ENCODE data around the gene EYS.

GRCh38 chr6:65524232-65524631, 182.8 kb downstream of the EYS start:
- TF ChIP-seq RAD21 (IDR thresholded peaks at IDR 0.05; ENCODE audit: low read depth) (no peak), EZH2phosphoT487 (IDR thresholded peaks at IDR 0.05; ENCODE audit: borderline replicate concordance) (no peak), ZFX (IDR thresholded peaks at IDR 0.05) (no peak), POLR2AphosphoS5 (IDR thresholded peaks at IDR 0.05; ENCODE audit: low read depth, low read length) (no peak), CEBPB (IDR thresholded peaks at IDR 0.05; ENCODE audit: low read depth) (no peak), EZH2 (IDR thresholded peaks at IDR 0.05) (no peak), POLR2A (IDR thresholded peaks at IDR 0.05; ENCODE audit: borderline replicate concordance, extremely low read depth, insufficient read depth, insufficient read length) (no peak), ELF1 (IDR thresholded peaks at IDR 0.05; ENCODE audit: borderline replicate concordance, low read depth) (no peak), SIN3A (IDR thresholded peaks at IDR 0.05; ENCODE audit: low read depth) (no peak), SP1 (IDR thresholded peaks at IDR 0.05; ENCODE audit: low read depth) (no peak), EGR1 (IDR thresholded peaks at IDR 0.05; ENCODE audit: low read depth) (no peak), YY1 (IDR thresholded peaks at IDR 0.05; ENCODE audit: extremely low read depth, insufficient replicate concordance, low read depth, low read length) (no peak)
- TF ChIP-seq, protein P1, sequence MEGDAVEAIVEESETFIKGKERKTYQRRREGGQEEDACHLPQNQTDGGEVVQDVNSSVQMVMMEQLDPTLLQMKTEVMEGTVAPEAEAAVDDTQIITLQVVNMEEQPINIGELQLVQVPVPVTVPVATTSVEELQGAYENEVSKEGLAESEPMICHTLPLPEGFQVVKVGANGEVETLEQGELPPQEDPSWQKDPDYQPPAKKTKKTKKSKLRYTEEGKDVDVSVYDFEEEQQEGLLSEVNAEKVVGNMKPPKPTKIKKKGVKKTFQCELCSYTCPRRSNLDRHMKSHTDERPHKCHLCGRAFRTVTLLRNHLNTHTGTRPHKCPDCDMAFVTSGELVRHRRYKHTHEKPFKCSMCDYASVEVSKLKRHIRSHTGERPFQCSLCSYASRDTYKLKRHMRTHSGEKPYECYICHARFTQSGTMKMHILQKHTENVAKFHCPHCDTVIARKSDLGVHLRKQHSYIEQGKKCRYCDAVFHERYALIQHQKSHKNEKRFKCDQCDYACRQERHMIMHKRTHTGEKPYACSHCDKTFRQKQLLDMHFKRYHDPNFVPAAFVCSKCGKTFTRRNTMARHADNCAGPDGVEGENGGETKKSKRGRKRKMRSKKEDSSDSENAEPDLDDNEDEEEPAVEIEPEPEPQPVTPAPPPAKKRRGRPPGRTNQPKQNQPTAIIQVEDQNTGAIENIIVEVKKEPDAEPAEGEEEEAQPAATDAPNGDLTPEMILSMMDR (IDR thresholded peaks at IDR 0.05 in 2 of 3, conservative IDR thresholded peaks at IDR 0.05 in 1 of 3; ENCODE audit: borderline replicate concordance in 1 of 3, insufficient read depth in 1 of 3, low read depth in 2 of 3, low read length in 2 of 3) = no peak
- TF ChIP-seq, protein P2, sequence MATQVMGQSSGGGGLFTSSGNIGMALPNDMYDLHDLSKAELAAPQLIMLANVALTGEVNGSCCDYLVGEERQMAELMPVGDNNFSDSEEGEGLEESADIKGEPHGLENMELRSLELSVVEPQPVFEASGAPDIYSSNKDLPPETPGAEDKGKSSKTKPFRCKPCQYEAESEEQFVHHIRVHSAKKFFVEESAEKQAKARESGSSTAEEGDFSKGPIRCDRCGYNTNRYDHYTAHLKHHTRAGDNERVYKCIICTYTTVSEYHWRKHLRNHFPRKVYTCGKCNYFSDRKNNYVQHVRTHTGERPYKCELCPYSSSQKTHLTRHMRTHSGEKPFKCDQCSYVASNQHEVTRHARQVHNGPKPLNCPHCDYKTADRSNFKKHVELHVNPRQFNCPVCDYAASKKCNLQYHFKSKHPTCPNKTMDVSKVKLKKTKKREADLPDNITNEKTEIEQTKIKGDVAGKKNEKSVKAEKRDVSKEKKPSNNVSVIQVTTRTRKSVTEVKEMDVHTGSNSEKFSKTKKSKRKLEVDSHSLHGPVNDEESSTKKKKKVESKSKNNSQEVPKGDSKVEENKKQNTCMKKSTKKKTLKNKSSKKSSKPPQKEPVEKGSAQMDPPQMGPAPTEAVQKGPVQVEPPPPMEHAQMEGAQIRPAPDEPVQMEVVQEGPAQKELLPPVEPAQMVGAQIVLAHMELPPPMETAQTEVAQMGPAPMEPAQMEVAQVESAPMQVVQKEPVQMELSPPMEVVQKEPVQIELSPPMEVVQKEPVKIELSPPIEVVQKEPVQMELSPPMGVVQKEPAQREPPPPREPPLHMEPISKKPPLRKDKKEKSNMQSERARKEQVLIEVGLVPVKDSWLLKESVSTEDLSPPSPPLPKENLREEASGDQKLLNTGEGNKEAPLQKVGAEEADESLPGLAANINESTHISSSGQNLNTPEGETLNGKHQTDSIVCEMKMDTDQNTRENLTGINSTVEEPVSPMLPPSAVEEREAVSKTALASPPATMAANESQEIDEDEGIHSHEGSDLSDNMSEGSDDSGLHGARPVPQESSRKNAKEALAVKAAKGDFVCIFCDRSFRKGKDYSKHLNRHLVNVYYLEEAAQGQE (IDR thresholded peaks at IDR 0.05; ENCODE audit: low read depth) = no peak
